ENCODE data around the gene PCID2. TPM values are rescaled to one million over a fixed set of nuclear protein-coding genes. Genes with fewer than 3 reads are reported as not detected.

PCID2 gene
- total RNA-seq, 4 donors from 2014 or later: 21.0 to 47.9 (median 33.6) TPM

- Histone ChIP-seq H3K4me3 (no peak overlapping the region), H3K27ac (no peak overlapping the region), H3K36me3 (peaks cover 4 to 100% (median 19%) of the 10 kb centered on the region in 3 donors), H3K27me3 (no peaks in the 10 kb centered on the region), H3K9me3 (no peaks in the 10 kb centered on the region), H3K4me1 (peaks cover 0 to 10% (median 4%) of the 10 kb centered on the region in 3 donors)
- DNase-seq: no peak
- TF ChIP-seq CTCF (IDR thresholded peaks at IDR 0.05) (no peak), POLR2A (IDR thresholded peaks at IDR 0.05) (no peak)
- 61 to 77% methylated on average over 7 to 9 of the region's 10 CpGs for WGBS, 2 donors
- intact Hi-C loops (cut with DNase I): no loop called here
These were observed 16.0 kb upstream of the PCID2 start for GRCh38 chr13:113224486-113224885.

GRCh38 chr13:113223070-113223469, 14.6 kb upstream of the PCID2 start:
- intact Hi-C loops (cut with DNase I): no loop called here
- Histone ChIP-seq H3K4me1 (peaks cover 0 to 11% (median 4%) of the 10 kb centered on the region in 3 donors), H3K9me3 (no peaks in the 10 kb centered on the region), H3K4me3 (no peak overlapping the region), H3K36me3 (peaks cover 4 to 90% (median 16%) of the 10 kb centered on the region in 3 donors), H3K27me3 (no peaks in the 10 kb centered on the region), H3K27ac (no peak overlapping the region)
- WGBS, 2 donors: 94% methylated on average over 7 of the region's 7 CpGs
- no peak for TF ChIP-seq CTCF (IDR thresholded peaks at IDR 0.05)
- no peak for TF ChIP-seq POLR2A (IDR thresholded peaks at IDR 0.05)
- no peak for DNase-seq

DNA sequence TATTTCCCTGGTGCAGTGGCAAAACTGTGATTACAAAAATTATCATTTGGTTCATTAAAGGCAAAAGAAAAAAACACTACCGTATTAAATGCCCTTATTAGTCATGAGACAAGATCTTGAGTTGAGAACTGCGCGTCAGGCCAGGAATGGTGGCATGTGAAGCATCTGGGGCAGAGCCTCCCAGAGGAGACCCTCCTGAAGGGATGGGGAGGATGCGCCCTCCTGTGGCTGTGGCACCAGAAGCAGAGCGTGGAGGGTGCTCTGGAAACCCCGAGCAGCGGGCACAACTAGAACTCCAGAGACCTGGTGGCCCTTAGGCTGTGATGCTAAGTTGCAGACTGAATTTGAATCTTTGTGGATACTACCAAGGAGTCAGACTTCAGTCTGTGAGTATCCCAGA, 12.4 kb upstream of the PCID2 start:
- WGBS, 2 donors: 87 to 88% methylated on average over 5 to 7 of the region's 7 CpGs
- no peak for TF ChIP-seq POLR2A (IDR thresholded peaks at IDR 0.05)
- no peak for TF ChIP-seq CTCF (IDR thresholded peaks at IDR 0.05)
- Histone ChIP-seq H3K27me3 (no peaks in the 10 kb centered on the region), H3K9me3 (no peaks in the 10 kb centered on the region), H3K36me3 (peaks cover 4 to 68% (median 16%) of the 10 kb centered on the region in 3 donors), H3K4me3 (no peak overlapping the region), H3K27ac (no peak overlapping the region), H3K4me1 (peaks cover 9 to 24% (median 12%) of the 10 kb centered on the region in 3 donors)
- DNase-seq: no peak
- intact Hi-C loops (cut with DNase I): no loop called here

- Histone ChIP-seq H3K36me3 (peaks cover 4 to 61% (median 11%) of the 10 kb centered on the region in 3 donors), H3K4me3 (no peak overlapping the region), H3K27ac (no peak overlapping the region), H3K4me1 (peaks cover 13 to 31% (median 16%) of the 10 kb centered on the region in 3 donors), H3K27me3 (no peaks in the 10 kb centered on the region), H3K9me3 (no peaks in the 10 kb centered on the region)
- TF ChIP-seq CTCF (IDR thresholded peaks at IDR 0.05) (no peak), POLR2A (IDR thresholded peaks at IDR 0.05) (no peak)
- 62 to 85% methylated on average over 9 to 11 of the region's 13 CpGs for WGBS, 2 donors
- intact Hi-C loops (cut with DNase I): no loop called here
- DNase-seq: no peak
These were observed 11.7 kb upstream of the PCID2 start for GRCh38 chr13:113220141-113220598.

- WGBS, 2 donors: 80 to 86% methylated on average over 11 to 14 of the region's 14 CpGs
- peaks cover 13 to 38% (median 21%) of the 10 kb centered on the region in 3 donors for H3K4me1 ChIP-seq
- no peak overlapping the region for H3K27ac ChIP-seq
- TF ChIP-seq POLR2A (IDR thresholded peaks at IDR 0.05) (no peak), CTCF (IDR thresholded peaks at IDR 0.05) (no peak)
- H3K36me3 ChIP-seq: peaks cover 3 to 56% (median 4%) of the 10 kb centered on the region in 3 donors
- intact Hi-C loops (cut with DNase I): no loop called here
- H3K27me3 ChIP-seq: no peaks in the 10 kb centered on the region
- no peak for DNase-seq
- no peak overlapping the region for H3K4me3 ChIP-seq
- no peaks in the 10 kb centered on the region for H3K9me3 ChIP-seq
These were observed 10.9 kb upstream of the PCID2 start for GRCh38 chr13:113219256-113219940.
